ENCODE measurements around the gene SPRY2.

- peak; percentile 19 to 69 (median 45); a peak in 4 of 6 replicates for TF ChIP-seq CTCF (IDR thresholded peaks at IDR 0.05 in 2 of 3, conservative IDR thresholded peaks at IDR 0.05 in 1 of 3; ENCODE audit: borderline replicate concordance in 1 of 3, insufficient read depth in 1 of 3, low read depth in 2 of 3, low read length in 2 of 3)
- no peak for TF ChIP-seq EZH2 (IDR thresholded peaks at IDR 0.05)
- peak; percentile 55 for TF ChIP-seq RAD21 (IDR thresholded peaks at IDR 0.05; ENCODE audit: low read depth)
- no peak for TF ChIP-seq SP1 (IDR thresholded peaks at IDR 0.05; ENCODE audit: low read depth)
- no peak for TF ChIP-seq EZH2phosphoT487 (IDR thresholded peaks at IDR 0.05; ENCODE audit: borderline replicate concordance)
- no peak for TF ChIP-seq POLR2A (IDR thresholded peaks at IDR 0.05; ENCODE audit: borderline replicate concordance, extremely low read depth, insufficient read depth, insufficient read length)
- no peak for TF ChIP-seq MAX (IDR thresholded peaks at IDR 0.05)
- TF ChIP-seq ATF3 (IDR thresholded peaks at IDR 0.05) = no peak
These were observed 23.1 kb upstream of the SPRY2 start for GRCh38 chr13:80363890-80364503.

Measured in HCT116 (cell line).